ENCODE data around the gene CFAP97D2. TPM values are rescaled to one million over a fixed set of nuclear protein-coding genes. Genes with fewer than 3 reads are reported as not detected.

CFAP97D2 gene
- total RNA-seq, 1 donor from 2014 or later = not detected

GRCh38 chr13:114166381-114167131 lies 12.5 kb upstream of the CFAP97D2 start:
- H3K27ac Mint-ChIP-seq = no peak overlapping the region
- DNase-seq = no peak
- peaks cover 24% of the 10 kb centered on the region for H3K4me1 Mint-ChIP-seq
- no peaks in the 10 kb centered on the region for H3K9me3 Mint-ChIP-seq
- H3K27me3 Mint-ChIP-seq = peaks cover 19% of the 10 kb centered on the region
- H3K36me3 Mint-ChIP-seq (ENCODE audit: low read depth) = no peaks in the 10 kb centered on the region
- ATAC-seq (ENCODE audit: low read depth) = no peak
- intact Hi-C loops (cut with micrococcal nuclease) = no loop called here
- CTCF ChIA-PET = no interaction called here
- POLR2A ChIA-PET = no interaction called here
- TF ChIP-seq, protein P1, sequence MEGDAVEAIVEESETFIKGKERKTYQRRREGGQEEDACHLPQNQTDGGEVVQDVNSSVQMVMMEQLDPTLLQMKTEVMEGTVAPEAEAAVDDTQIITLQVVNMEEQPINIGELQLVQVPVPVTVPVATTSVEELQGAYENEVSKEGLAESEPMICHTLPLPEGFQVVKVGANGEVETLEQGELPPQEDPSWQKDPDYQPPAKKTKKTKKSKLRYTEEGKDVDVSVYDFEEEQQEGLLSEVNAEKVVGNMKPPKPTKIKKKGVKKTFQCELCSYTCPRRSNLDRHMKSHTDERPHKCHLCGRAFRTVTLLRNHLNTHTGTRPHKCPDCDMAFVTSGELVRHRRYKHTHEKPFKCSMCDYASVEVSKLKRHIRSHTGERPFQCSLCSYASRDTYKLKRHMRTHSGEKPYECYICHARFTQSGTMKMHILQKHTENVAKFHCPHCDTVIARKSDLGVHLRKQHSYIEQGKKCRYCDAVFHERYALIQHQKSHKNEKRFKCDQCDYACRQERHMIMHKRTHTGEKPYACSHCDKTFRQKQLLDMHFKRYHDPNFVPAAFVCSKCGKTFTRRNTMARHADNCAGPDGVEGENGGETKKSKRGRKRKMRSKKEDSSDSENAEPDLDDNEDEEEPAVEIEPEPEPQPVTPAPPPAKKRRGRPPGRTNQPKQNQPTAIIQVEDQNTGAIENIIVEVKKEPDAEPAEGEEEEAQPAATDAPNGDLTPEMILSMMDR (IDR thresholded peaks at IDR 0.05) = no peak
- no peak overlapping the region for H3K4me3 Mint-ChIP-seq

- TF ChIP-seq, protein P1 (IDR thresholded peaks at IDR 0.05) = no peak
- Mint-ChIP-seq H3K4me1 (peaks cover 15% of the 10 kb centered on the region), H3K27ac (no peak overlapping the region), H3K4me3 (no peak overlapping the region), H3K9me3 (no peaks in the 10 kb centered on the region), H3K36me3 (ENCODE audit: low read depth) (no peaks in the 10 kb centered on the region), H3K27me3 (peaks cover 18% of the 10 kb centered on the region)
- ATAC-seq (ENCODE audit: low read depth) = peak; percentile 28
- ChIA-PET CTCF (no interaction called here), POLR2A (no interaction called here)
- no peak for DNase-seq
- intact Hi-C loops (cut with micrococcal nuclease) = no loop called here
Measured at GRCh38 chr13:114167426-114167825, 11.6 kb upstream of the CFAP97D2 start.

DNA sequence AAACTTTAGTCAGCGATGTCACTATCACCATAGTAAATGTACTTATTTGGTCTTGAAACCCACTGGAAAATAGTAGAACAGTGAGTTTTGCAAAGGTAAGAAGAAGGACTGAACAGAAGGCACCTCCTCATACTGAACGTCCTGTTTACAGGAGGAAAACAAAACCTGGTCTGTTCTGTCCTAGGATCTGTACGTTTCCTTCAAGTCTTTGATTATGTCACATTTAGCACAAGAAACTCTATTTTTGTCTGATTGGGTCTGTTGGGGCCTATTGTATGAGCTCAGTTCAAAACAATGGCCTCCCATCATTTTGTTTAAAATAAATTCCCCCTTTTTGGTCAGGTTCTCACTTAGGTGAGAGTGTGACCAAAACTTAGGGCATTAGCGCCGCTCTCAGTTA lies 11.2 kb upstream of the CFAP97D2 start:
- no peak for DNase-seq
- H3K36me3 Mint-ChIP-seq (ENCODE audit: low read depth) = no peaks in the 10 kb centered on the region
- H3K27ac Mint-ChIP-seq = no peak overlapping the region
- no peak overlapping the region for H3K4me3 Mint-ChIP-seq
- intact Hi-C loops (cut with micrococcal nuclease) = no loop called here
- CTCF ChIA-PET = no interaction called here
- no peaks in the 10 kb centered on the region for H3K9me3 Mint-ChIP-seq
- peaks cover 18% of the 10 kb centered on the region for H3K27me3 Mint-ChIP-seq
- TF ChIP-seq, protein P1 (IDR thresholded peaks at IDR 0.05) = no peak
- ATAC-seq (ENCODE audit: low read depth) = no peak
- peaks cover 12% of the 10 kb centered on the region for H3K4me1 Mint-ChIP-seq
- POLR2A ChIA-PET = no interaction called here

DNA sequence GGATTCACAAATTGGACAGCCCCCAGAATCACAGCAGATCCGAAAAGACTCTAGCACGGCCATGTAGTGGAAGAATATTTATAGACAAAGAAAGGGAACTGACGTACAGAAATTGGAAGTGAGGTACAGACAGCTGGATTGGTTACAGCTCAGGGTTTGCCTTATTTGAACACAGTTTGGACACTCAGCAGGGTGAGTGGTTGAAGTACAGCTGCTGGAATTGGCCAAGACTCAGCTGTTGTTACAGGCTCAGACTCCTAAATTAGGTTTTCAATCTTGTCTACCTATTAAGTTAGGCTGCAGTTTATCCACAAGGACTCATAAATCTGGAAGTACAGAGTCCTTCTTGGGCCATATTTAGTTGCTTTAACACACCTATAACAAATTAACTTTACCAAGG lies 5.8 kb upstream of the CFAP97D2 start:
- ATAC-seq (ENCODE audit: low read depth) (no peak), DNase-seq (no peak)
- peaks cover 6% of the 10 kb centered on the region for H3K27me3 Mint-ChIP-seq
- no peaks in the 10 kb centered on the region for H3K36me3 Mint-ChIP-seq (ENCODE audit: low read depth)
- H3K4me1 Mint-ChIP-seq = no peaks in the 10 kb centered on the region
- H3K27ac Mint-ChIP-seq = no peak overlapping the region
- H3K4me3 Mint-ChIP-seq = no peak overlapping the region
- peaks cover 8% of the 10 kb centered on the region for H3K9me3 Mint-ChIP-seq
- intact Hi-C loops (cut with micrococcal nuclease) = no loop called here
- ChIA-PET POLR2A (no interaction called here), CTCF (no interaction called here)
- TF ChIP-seq, protein P1 (IDR thresholded peaks at IDR 0.05) = no peak

- TF ChIP-seq, protein P1 (IDR thresholded peaks at IDR 0.05) = no peak
- no peak for DNase-seq
- H3K9me3 Mint-ChIP-seq = peaks cover 8% of the 10 kb centered on the region
- ChIA-PET CTCF (no interaction called here), POLR2A (no interaction called here)
- no peak overlapping the region for H3K27ac Mint-ChIP-seq
- intact Hi-C loops (cut with micrococcal nuclease) = no loop called here
- no peak for ATAC-seq (ENCODE audit: low read depth)
- no peak overlapping the region for H3K4me3 Mint-ChIP-seq
- peaks cover 11% of the 10 kb centered on the region for H3K27me3 Mint-ChIP-seq
- H3K36me3 Mint-ChIP-seq (ENCODE audit: low read depth) = no peaks in the 10 kb centered on the region
- no peaks in the 10 kb centered on the region for H3K4me1 Mint-ChIP-seq
Measured at GRCh38 chr13:114173745-114174144, 5.3 kb upstream of the CFAP97D2 start.

Data from activated B cell treated with CpG ODN at 0.5 μM for 24 hours (primary cell).